OCI-LY3 (cell line): Measurements from ENCODE around the gene CHMP6.
A peak's percentile ranks its signal among the peaks of the same experiment; 100 is the strongest.

Experiments
- H2AFZ ChIP-seq: fragments of 200-600, 300-600 bp; shearing (Covaris generic); 2 replicates; pipeline ENCODE4 v1.6.0; 2014; ENCODE audit warnings: antibody characterized with exemption, low read depth, low read length
- H3K27ac ChIP-seq: fragments of 200-600, 300-600 bp; sonication (generic); 2 replicates; pipeline ENCODE4 v1.5.1; 2014; ENCODE audit warnings: mild to moderate bottlenecking, low read length, moderate library complexity, mixed read lengths
- H3K27me3 ChIP-seq: fragments of 200-600, 300-600 bp; sonication (generic); 2 replicates; pipeline ENCODE4 v1.6.1; 2014; ENCODE audit warnings: low read depth, low read length, mixed read lengths
- H3K36me3 ChIP-seq: fragments of 200-600, 300-600 bp; sonication (generic); replicated peaks from 2 replicates; pipeline ENCODE3; 2014; ENCODE audit warnings: low read depth, low read length, mixed read lengths
- H3K4me1 ChIP-seq: fragments of 300-600, 200-600 bp; sonication (generic); 2 replicates; pipeline ENCODE4 v1.6.1; 2014; ENCODE audit warnings: low read length, mixed read lengths
- H3K4me2 ChIP-seq: fragments of 200-600, 300-600 bp; sonication (generic); 2 replicates; pipeline ENCODE4 v1.6.1; 2014; ENCODE audit warnings: low read length, mixed read lengths
- H3K4me3 ChIP-seq: fragments of 300-600, 200-600 bp; sonication (generic); 2 replicates; pipeline ENCODE4 v1.5.1; 2014; ENCODE audit warnings: antibody characterized with exemption, mild to moderate bottlenecking, low read length, moderate library complexity
- H3K79me2 ChIP-seq: fragments of 300-600, 200-600 bp; shearing (Covaris generic); 2 replicates; pipeline ENCODE4 v1.6.1; 2014; ENCODE audit warnings: mild to moderate bottlenecking, low read length, mixed read lengths
- H3K9ac ChIP-seq: fragments of 300-600, 200-600 bp; shearing (Covaris generic); 2 replicates; pipeline ENCODE4 v1.6.0; 2014; ENCODE audit warnings: mild to moderate bottlenecking, low read length, moderate library complexity
- H3K9me3 ChIP-seq: fragments of 200-600, 300-600 bp; shearing (Covaris generic); 2 replicates; pipeline ENCODE4 v1.6.1; 2014; ENCODE audit warnings: low read length, mixed read lengths; ENCODE audit not compliant: insufficient read depth
- H4K20me1 ChIP-seq: fragments of 200-600, 300-600 bp; sonication (generic); 2 replicates; pipeline ENCODE4 v1.6.1; 2016; ENCODE audit warnings: low read length, mixed read lengths; ENCODE audit not compliant: insufficient read depth
- EZH2phosphoT487 ChIP-seq: fragments of 200-600 bp; shearing (Covaris generic); IDR thresholded peaks from 2 replicates; pipeline ENCODE4 v1.6.1; 2018; ENCODE audit warnings: antibody characterized with exemption, mixed run types, low read depth
- TF ChIP-seq, protein P1 (sequence below): fragments of 200-600, 300-600 bp; sonication (generic); IDR thresholded peaks from 2 replicates; pipeline ENCODE4 v1.5.1; 2014; ENCODE audit warnings: antibody characterized with exemption, low read length, low read depth

CHMP6 gene

DNA sequence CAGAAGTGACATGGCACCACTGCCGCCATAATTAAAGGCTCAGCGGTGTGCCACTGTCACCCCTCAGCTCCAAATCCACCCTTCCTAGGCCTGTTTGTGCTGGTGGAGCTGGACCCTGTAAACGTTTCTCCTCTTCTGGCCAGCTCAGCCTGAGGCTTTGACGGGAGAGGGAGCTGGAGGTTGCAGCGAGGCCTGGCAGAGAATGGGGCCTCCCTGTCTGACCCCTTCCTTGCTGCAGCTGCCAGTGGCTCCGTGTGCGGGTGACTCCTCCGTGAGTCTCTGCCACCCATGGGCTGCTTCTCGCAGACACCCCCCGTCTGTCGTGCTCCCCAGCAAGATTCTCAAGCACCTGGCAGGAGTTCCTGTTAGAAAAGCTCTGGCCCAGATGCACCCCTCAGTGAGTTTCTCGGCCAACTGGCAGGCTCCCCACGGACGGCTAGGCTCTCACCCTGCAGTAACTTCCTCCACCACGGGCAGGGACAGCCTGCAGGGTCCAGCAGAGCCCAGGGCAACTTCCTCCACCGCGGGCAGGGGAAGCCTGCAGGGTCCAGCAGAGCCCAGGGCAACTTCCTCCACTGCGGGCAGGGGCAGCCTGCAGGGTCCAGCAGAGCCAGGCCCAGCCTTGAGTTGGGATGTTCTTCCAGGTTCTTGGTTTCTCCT, 4.7 kb upstream of the CHMP6 start:
- Histone ChIP-seq H3K4me1 (peaks cover 11% of the 10 kb centered on the region), H3K4me3 (no peak overlapping the region), H3K27me3 (peaks cover 20% of the 10 kb centered on the region), H4K20me1 (no peaks in the 10 kb centered on the region), H3K79me2 (no peaks in the 10 kb centered on the region), H3K9me3 (no peaks in the 10 kb centered on the region), H2AFZ (no peak overlapping the region), H3K9ac (no peak overlapping the region), H3K4me2 (no peak overlapping the region; the same call in 1 of the 2 replicates), H3K27ac (no peak overlapping the region), H3K36me3 (no peaks in the 10 kb centered on the region)
- TF ChIP-seq, protein P1, sequence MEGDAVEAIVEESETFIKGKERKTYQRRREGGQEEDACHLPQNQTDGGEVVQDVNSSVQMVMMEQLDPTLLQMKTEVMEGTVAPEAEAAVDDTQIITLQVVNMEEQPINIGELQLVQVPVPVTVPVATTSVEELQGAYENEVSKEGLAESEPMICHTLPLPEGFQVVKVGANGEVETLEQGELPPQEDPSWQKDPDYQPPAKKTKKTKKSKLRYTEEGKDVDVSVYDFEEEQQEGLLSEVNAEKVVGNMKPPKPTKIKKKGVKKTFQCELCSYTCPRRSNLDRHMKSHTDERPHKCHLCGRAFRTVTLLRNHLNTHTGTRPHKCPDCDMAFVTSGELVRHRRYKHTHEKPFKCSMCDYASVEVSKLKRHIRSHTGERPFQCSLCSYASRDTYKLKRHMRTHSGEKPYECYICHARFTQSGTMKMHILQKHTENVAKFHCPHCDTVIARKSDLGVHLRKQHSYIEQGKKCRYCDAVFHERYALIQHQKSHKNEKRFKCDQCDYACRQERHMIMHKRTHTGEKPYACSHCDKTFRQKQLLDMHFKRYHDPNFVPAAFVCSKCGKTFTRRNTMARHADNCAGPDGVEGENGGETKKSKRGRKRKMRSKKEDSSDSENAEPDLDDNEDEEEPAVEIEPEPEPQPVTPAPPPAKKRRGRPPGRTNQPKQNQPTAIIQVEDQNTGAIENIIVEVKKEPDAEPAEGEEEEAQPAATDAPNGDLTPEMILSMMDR = no peak
- TF ChIP-seq EZH2phosphoT487 = no peak

GRCh38 chr17:80987941-80988461, 3.6 kb upstream of the CHMP6 start:
- TF ChIP-seq, protein P1 = no peak
- no peak for TF ChIP-seq EZH2phosphoT487
- no peak overlapping the region for H3K9ac ChIP-seq
- no peak overlapping the region for H2AFZ ChIP-seq
- no peak overlapping the region for H3K27ac ChIP-seq
- peaks cover 15% of the 10 kb centered on the region for H3K4me1 ChIP-seq
- H3K4me3 ChIP-seq = no peak overlapping the region
- no peaks in the 10 kb centered on the region for H4K20me1 ChIP-seq
- H3K4me2 ChIP-seq = no peak overlapping the region
- H3K79me2 ChIP-seq = peaks cover 8% of the 10 kb centered on the region
- H3K36me3 ChIP-seq = no peaks in the 10 kb centered on the region
- no peaks in the 10 kb centered on the region for H3K9me3 ChIP-seq
- H3K27me3 ChIP-seq = peaks cover 20% of the 10 kb centered on the region

DNA sequence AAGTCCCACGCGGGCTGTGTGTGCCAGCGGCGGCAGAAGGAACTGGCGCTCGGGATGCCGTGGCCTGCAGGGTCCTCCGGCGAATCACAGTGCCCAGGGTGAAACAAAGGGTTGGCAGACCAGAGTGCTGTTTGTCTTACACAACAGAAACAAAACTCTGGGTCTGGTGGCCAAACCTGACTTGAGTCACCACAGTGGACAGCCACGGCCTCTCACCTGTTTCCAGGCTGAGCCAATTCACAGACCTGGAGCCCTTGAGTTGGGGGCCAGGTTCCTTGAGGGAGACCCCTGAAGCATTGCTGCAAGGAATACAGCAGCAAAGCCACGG, 2.1 kb upstream of the CHMP6 start:
- Histone ChIP-seq H3K4me3 (peak overlapping the region; percentile 76), H3K9me3 (no peaks in the 10 kb centered on the region), H3K27ac (no peak overlapping the region), H3K36me3 (no peaks in the 10 kb centered on the region), H3K27me3 (peaks cover 16% of the 10 kb centered on the region), H4K20me1 (no peaks in the 10 kb centered on the region), H3K79me2 (peaks cover 9% of the 10 kb centered on the region), H3K9ac (no peak overlapping the region), H3K4me1 (peaks cover 19% of the 10 kb centered on the region), H3K4me2 (peak overlapping the region; percentile 88), H2AFZ (no peak overlapping the region)
- TF ChIP-seq, protein P1 = no peak
- no peak for TF ChIP-seq EZH2phosphoT487

GRCh38 chr17:80990921-80991644, 558 bp upstream of the CHMP6 start:
- peaks cover 16% of the 10 kb centered on the region for H3K27me3 ChIP-seq
- no peaks in the 10 kb centered on the region for H3K36me3 ChIP-seq
- H3K9me3 ChIP-seq = no peaks in the 10 kb centered on the region
- peak overlapping the region; percentile 72 for H3K9ac ChIP-seq
- H3K4me3 ChIP-seq = peak overlapping the region; percentile 84
- peaks cover 9% of the 10 kb centered on the region for H3K79me2 ChIP-seq
- H2AFZ ChIP-seq = peak overlapping the region; percentile 96
- no peak for TF ChIP-seq EZH2phosphoT487
- TF ChIP-seq, protein P1 = no peak
- peaks cover 19% of the 10 kb centered on the region for H3K4me1 ChIP-seq
- no peaks in the 10 kb centered on the region for H4K20me1 ChIP-seq
- H3K4me2 ChIP-seq = peak overlapping the region; percentile 55
- H3K27ac ChIP-seq = no peak overlapping the region
